Measurements from ENCODE around the gene ENPP6.

ENPP6 gene

GRCh38 chr4:184167576-184167975 is 50.1 kb downstream of the ENPP6 start:
- Histone ChIP-seq H2AFZ (ENCODE audit: low read length) (no peak overlapping the region), H3K9me2 (replicated peaks; ENCODE audit: insufficient read depth, low read length) (no peaks in the 10 kb centered on the region), H3K9ac (ENCODE audit: low read length) (no peak overlapping the region), H3F3A (ENCODE audit: insufficient read depth, low read length) (no peaks in the 10 kb centered on the region), H3K36me3 (replicated peaks; ENCODE audit: insufficient read depth, low read length) (no peaks in the 10 kb centered on the region), H4K20me1 (ENCODE audit: insufficient read depth, low read length) (no peaks in the 10 kb centered on the region), H3K27me3 (replicated peaks; ENCODE audit: insufficient read depth, low read length) (no peaks in the 10 kb centered on the region), H3K79me2 (ENCODE audit: low read length) (no peaks in the 10 kb centered on the region), H3K4me1 (ENCODE audit: low read length) (no peaks in the 10 kb centered on the region; the same call in 1 of the 2 replicates), H3K9me3 (replicated peaks; ENCODE audit: insufficient read depth, low read length) (no peaks in the 10 kb centered on the region), H3K4me3 (ENCODE audit: low read length) (no peak overlapping the region), H3K4me2 (ENCODE audit: low read depth, low read length) (no peak overlapping the region), H3K27ac (ENCODE audit: low read length) (no peak overlapping the region)
- peak; percentile 18 for DNase-seq
- no peak for TF ChIP-seq EZH2phosphoT487 (IDR thresholded peaks at IDR 0.05; ENCODE audit: low read length)

GRCh38 chr4:184166736-184167135 is 50.9 kb downstream of the ENPP6 start:
- Histone ChIP-seq H3K9me2 (replicated peaks; ENCODE audit: insufficient read depth, low read length) (no peaks in the 10 kb centered on the region), H3K27me3 (replicated peaks; ENCODE audit: insufficient read depth, low read length) (no peaks in the 10 kb centered on the region), H3K9me3 (replicated peaks; ENCODE audit: insufficient read depth, low read length) (no peaks in the 10 kb centered on the region), H3K9ac (ENCODE audit: low read length) (no peak overlapping the region), H3K4me3 (ENCODE audit: low read length) (no peak overlapping the region), H3K27ac (ENCODE audit: low read length) (no peak overlapping the region), H3F3A (ENCODE audit: insufficient read depth, low read length) (no peaks in the 10 kb centered on the region), H3K79me2 (ENCODE audit: low read length) (no peaks in the 10 kb centered on the region), H4K20me1 (ENCODE audit: insufficient read depth, low read length) (no peaks in the 10 kb centered on the region), H3K4me1 (ENCODE audit: low read length) (no peaks in the 10 kb centered on the region; the same call in 1 of the 2 replicates), H3K4me2 (ENCODE audit: low read depth, low read length) (no peak overlapping the region), H3K36me3 (replicated peaks; ENCODE audit: insufficient read depth, low read length) (no peaks in the 10 kb centered on the region), H2AFZ (ENCODE audit: low read length) (no peak overlapping the region)
- no peak for DNase-seq
- TF ChIP-seq EZH2phosphoT487 (IDR thresholded peaks at IDR 0.05; ENCODE audit: low read length) (no peak), CTCF (IDR thresholded peaks at IDR 0.05; ENCODE audit: low read length) (no peak), EZH2 (optimal IDR thresholded peaks at IDR 0.05; ENCODE audit: low read depth, low read length) (no peak)

- no peaks in the 10 kb centered on the region for H3K9me2 ChIP-seq (replicated peaks; ENCODE audit: insufficient read depth, low read length)
- no peaks in the 10 kb centered on the region for H4K20me1 ChIP-seq (ENCODE audit: insufficient read depth, low read length)
- no peaks in the 10 kb centered on the region for H3K27me3 ChIP-seq (replicated peaks; ENCODE audit: insufficient read depth, low read length)
- TF ChIP-seq EZH2 (optimal IDR thresholded peaks at IDR 0.05; ENCODE audit: low read depth, low read length) (no peak), CTCF (IDR thresholded peaks at IDR 0.05; ENCODE audit: low read length) (no peak), EZH2phosphoT487 (IDR thresholded peaks at IDR 0.05; ENCODE audit: low read length) (no peak)
- DNase-seq, result no peak
- no peak overlapping the region for H2AFZ ChIP-seq (ENCODE audit: low read length)
- no peak overlapping the region for H3K4me3 ChIP-seq (ENCODE audit: low read length)
- H3K9me3 ChIP-seq (replicated peaks; ENCODE audit: insufficient read depth, low read length), result no peaks in the 10 kb centered on the region
- no peaks in the 10 kb centered on the region; the same call in 1 of the 2 replicates for H3K4me1 ChIP-seq (ENCODE audit: low read length)
- H3F3A ChIP-seq (ENCODE audit: insufficient read depth, low read length), result no peaks in the 10 kb centered on the region
- H3K4me2 ChIP-seq (ENCODE audit: low read depth, low read length), result no peak overlapping the region
- no peaks in the 10 kb centered on the region for H3K36me3 ChIP-seq (replicated peaks; ENCODE audit: insufficient read depth, low read length)
- no peaks in the 10 kb centered on the region for H3K79me2 ChIP-seq (ENCODE audit: low read length)
- no peak overlapping the region for H3K27ac ChIP-seq (ENCODE audit: low read length)
- H3K9ac ChIP-seq (ENCODE audit: low read length), result no peak overlapping the region
These were observed 52.4 kb downstream of the ENPP6 start for GRCh38 chr4:184165291-184165690.

GRCh38 chr4:184163813-184164212 is 53.9 kb downstream of the ENPP6 start:
- Histone ChIP-seq H3K4me1 (ENCODE audit: low read length) (no peaks in the 10 kb centered on the region; the same call in 1 of the 2 replicates), H3K4me3 (ENCODE audit: low read length) (no peak overlapping the region), H4K20me1 (ENCODE audit: insufficient read depth, low read length) (no peaks in the 10 kb centered on the region), H3K27ac (ENCODE audit: low read length) (no peak overlapping the region), H3K36me3 (replicated peaks; ENCODE audit: insufficient read depth, low read length) (no peaks in the 10 kb centered on the region), H3K9ac (ENCODE audit: low read length) (no peak overlapping the region), H3F3A (ENCODE audit: insufficient read depth, low read length) (no peaks in the 10 kb centered on the region), H2AFZ (ENCODE audit: low read length) (no peak overlapping the region), H3K4me2 (ENCODE audit: low read depth, low read length) (no peak overlapping the region), H3K9me3 (replicated peaks; ENCODE audit: insufficient read depth, low read length) (no peaks in the 10 kb centered on the region), H3K27me3 (replicated peaks; ENCODE audit: insufficient read depth, low read length) (no peaks in the 10 kb centered on the region), H3K79me2 (ENCODE audit: low read length) (no peaks in the 10 kb centered on the region), H3K9me2 (replicated peaks; ENCODE audit: insufficient read depth, low read length) (no peaks in the 10 kb centered on the region)
- TF ChIP-seq EZH2phosphoT487 (IDR thresholded peaks at IDR 0.05; ENCODE audit: low read length), result no peak
- peak; percentile 33 for TF ChIP-seq CTCF (IDR thresholded peaks at IDR 0.05; ENCODE audit: low read length)
- TF ChIP-seq EZH2 (optimal IDR thresholded peaks at IDR 0.05; ENCODE audit: low read depth, low read length), result no peak
- DNase-seq, result no peak
